ENCODE data around the gene RXRB.

Gene RXRB

GRCh38 chr6:33174784-33175183 lies 25.7 kb downstream of the RXRB start:
- no peak for DNase-seq

GRCh38 chr6:33173535-33174180 lies 26.8 kb downstream of the RXRB start:
- DNase-seq, result no peak

GRCh38 chr6:33172688-33173534 lies 27.6 kb downstream of the RXRB start:
- DNase-seq, result no peak

- no peak for DNase-seq
Observed at GRCh38 chr6:33171880-33172687, 28.4 kb downstream of the RXRB start.

GRCh38 chr6:33171016-33171879 lies 29.2 kb downstream of the RXRB start:
- DNase-seq, result no peak

GRCh38 chr6:33170176-33171015 lies 30.1 kb downstream of the RXRB start:
- DNase-seq, result no peak

GRCh38 chr6:33169291-33170175 lies 30.9 kb downstream of the RXRB start:
- DNase-seq, result no peak

- no peak for DNase-seq
Observed at GRCh38 chr6:33168639-33169038, 31.8 kb downstream of the RXRB start.

GRCh38 chr6:33168284-33168601 lies 32.2 kb downstream of the RXRB start:
- no peak for DNase-seq

GRCh38 chr6:33167374-33168283 lies 32.8 kb downstream of the RXRB start:
- no peak for DNase-seq

- no peak for DNase-seq
Observed at GRCh38 chr6:33166811-33167210, 33.7 kb downstream of the RXRB start.

- DNase-seq, result no peak
Observed at GRCh38 chr6:33166363-33166762, 34.1 kb downstream of the RXRB start.

- no peak for DNase-seq
Observed at GRCh38 chr6:33165581-33166258, 34.7 kb downstream of the RXRB start.

GRCh38 chr6:33164665-33165373 lies 35.6 kb downstream of the RXRB start:
- DNase-seq, result no peak

GRCh38 chr6:33164176-33164575 lies 36.3 kb downstream of the RXRB start:
- DNase-seq, result no peak

GRCh38 chr6:33163540-33163939 lies 36.9 kb downstream of the RXRB start:
- no peak for DNase-seq

- peak; percentile 44 for DNase-seq
Observed at GRCh38 chr6:33161354-33162331, 38.8 kb downstream of the RXRB start.
